Smooth muscle cell of the pulmonary artery (primary cell): ENCODE measurements around the gene HEXIM1. TPM values are rescaled to one million over a fixed set of nuclear protein-coding genes. Genes with fewer than 3 reads are reported as not detected.

Experiments
- total RNA-seq: library from RNA; depleted of rRNA; stranded (reverse); fragments of >200 nt; gene quantifications from 2 replicates; pipeline ENCODE4 v1.2.3, GENCODE V29; 2014

Gene HEXIM1
- total RNA-seq, result 11.3 and 12.1 TPM in 2 replicates

DNA sequence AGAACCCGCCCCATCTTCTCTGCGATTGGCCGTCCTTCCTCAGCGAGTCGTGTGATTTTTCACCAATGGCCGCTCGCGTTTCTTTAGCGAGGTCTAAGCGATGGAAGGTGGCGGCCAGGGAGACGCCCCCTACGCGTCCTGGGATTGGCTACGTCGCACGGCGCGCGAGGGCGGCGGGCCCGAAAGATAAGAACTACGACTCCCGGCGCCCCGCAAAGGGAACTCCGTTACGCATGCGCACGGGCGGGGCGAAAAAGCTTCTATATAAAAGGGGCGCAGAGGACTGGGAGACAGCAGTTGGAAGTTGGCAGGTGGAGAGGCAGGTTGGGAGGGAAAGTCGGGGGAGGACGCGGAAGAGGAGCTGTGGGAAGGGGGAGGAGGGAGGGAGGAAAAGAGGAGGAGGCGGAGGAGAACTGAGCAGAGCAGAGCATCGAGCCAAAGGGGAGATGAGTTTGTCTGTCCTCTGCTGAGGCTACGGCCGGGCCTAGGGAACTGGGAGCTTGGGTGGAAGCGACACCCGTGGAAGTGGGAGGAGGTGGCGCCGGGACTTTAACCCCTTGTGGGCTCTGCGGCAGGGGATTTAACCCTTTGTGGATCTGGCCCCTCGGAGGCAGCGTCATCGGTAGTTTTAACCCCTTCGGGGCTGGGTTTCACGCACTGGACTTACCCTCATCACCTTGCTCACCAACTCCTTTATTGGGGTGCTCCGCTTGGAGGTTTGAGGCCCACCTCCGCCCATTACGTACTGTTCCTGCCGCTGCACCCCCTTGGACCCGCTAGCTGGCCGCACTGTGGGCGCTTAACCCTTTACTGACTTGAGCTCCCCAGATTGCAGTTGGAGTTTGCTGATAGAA lies at the start of gene HEXIM1:
TSS of gene HEXIM1 (plus strand) at position 293 of the 854 bp plus-strand sequence. CDS start 716 bp downstream, outside the sequence.

GRCh38 chr17:45132320-45132571 lies 16.0 kb upstream of the HEXIM1 start, which contains the start of gene PLCD3:
Gene PLCD3, minus strand, starts transcription at chr17:45132515. Its CDS starts 105 bp downstream, at chr17:45132410.

DNA sequence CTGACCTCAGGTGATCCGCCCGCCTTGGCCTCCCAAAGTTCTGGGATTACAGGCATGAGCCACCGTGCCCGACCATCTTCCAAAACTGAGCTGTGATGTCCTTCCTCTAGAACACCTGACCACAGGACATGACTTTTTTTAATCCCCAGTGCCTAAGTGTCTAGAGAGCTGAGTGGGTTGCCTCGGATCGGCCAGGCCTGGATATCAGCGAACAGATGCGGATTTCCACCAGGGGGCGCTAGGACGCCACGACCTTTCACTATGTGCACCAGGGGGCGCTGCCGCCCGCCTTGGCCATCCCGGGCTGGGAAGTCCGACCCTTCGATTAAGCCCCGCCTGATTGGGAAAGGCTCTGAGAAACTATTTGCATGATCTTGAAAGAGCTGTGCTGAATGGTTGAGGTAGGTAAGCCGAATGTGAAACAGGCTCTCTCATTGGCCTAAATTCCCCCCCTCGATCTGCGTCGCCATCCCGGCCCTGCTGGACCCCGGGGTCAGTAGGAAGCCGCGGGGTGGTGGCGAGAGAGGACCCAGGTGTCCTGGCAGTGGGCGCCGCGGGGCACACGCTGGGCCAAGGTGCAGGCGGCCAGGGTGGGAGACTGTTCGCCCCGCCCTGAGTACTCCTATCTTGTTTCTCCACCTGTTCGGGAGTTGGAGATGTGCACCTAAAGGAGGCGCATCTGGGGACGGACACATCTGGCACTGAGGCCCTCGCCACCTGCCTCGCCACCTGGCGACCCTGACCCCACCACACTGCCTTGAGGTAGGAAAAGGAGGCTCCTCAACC lies 12.9 kb upstream of the HEXIM1 start, which contains the start of gene ACBD4:
TSS of gene ACBD4 (plus strand) at position 496 of the 786 bp plus-strand sequence. CDS start 458 bp downstream, outside the sequence.

GRCh38 chr17:45161288-45162024 lies 13.2 kb downstream of the HEXIM1 start, which contains the start of gene HEXIM2:
Gene HEXIM2, plus strand, starts transcription at chr17:45161875. Its CDS starts 919 bp downstream, at chr17:45162794.

Other genes with a start within 250 kb of the HEXIM1 start
- gene EFTUD2, start 249.0 kb upstream of the HEXIM1 start, total RNA-seq, result 96.8 and 104 TPM in 2 replicates
- 0.59 and 0.92 TPM in 2 replicates for gene GFAP, start 233.0 kb upstream of the HEXIM1 start, total RNA-seq
- 1.1 and 1.9 TPM in 2 replicates for gene KIF18B, start 200.7 kb upstream of the HEXIM1 start, total RNA-seq
- 0.33 and 0.46 TPM in 2 replicates for gene C1QL1, start 180.2 kb upstream of the HEXIM1 start, total RNA-seq
- gene DCAKD, start 96.8 kb upstream of the HEXIM1 start, total RNA-seq, result 41.4 and 42.2 TPM in 2 replicates
- 68.2 and 69.5 TPM in 2 replicates for gene NMT1, start 87.2 kb upstream of the HEXIM1 start, total RNA-seq
- 39.2 and 85.5 TPM in 2 replicates for gene PLCD3, start 16.0 kb upstream of the HEXIM1 start, total RNA-seq
- 5.3 and 10.1 TPM in 2 replicates for gene ACBD4, start 12.8 kb upstream of the HEXIM1 start, total RNA-seq
- gene HEXIM2, start 13.4 kb downstream of the HEXIM1 start, total RNA-seq, result 4.8 and 6.3 TPM in 2 replicates
- 0.10 and 0.33 TPM in 2 replicates for gene FMNL1, start 73.4 kb downstream of the HEXIM1 start, total RNA-seq
- gene SPATA32, start 113.6 kb downstream of the HEXIM1 start, total RNA-seq, result not detected in 2 replicates
- 1.9 and 3.4 TPM in 2 replicates for gene MAP3K14, start 168.5 kb downstream of the HEXIM1 start, total RNA-seq